ENCODE results near the gene CDKN2B.

The CDKN2B gene

DNA sequence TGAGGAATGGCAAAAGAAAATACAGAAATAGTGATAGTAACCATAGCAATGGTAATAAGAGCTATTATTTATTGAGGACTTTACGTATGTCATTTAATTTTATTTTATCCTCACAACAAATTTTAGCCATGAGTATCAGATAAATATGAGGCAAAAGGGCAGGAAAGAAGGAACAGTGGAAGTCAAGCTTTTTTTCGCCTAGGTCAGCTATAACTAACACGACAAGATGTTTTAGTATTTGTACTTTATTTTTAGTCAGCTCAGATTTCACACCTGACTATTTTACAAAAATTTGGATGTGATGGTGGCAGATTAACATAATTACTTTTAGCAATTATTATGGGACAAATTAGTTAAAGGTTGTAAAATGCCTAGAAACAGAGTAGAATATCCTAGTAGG lies 34.8 kb upstream of the CDKN2B start:
- DNase-seq (no peak), ATAC-seq (replicated peaks) (no peak)

DNA sequence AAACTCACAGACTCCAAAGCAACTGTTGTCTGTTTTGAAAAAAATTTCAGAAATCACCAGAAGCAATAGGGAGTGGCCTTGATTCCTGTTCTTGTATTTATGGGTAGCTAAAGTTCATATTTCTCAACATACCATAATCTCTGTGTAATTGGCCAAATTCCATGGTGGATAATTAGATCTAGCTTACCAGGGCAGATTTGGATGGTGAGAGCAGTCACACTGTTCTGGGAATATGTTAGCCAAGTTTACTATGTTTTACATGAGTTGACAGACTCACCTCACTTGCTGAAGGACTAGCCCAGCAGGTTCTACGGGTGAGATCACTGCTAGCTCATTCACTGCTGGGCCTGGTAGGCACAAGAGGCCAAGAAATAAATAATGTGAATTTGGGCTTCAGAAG lies 32.7 kb upstream of the CDKN2B start:
- Mint-ChIP-seq H3K36me3 (no peaks in the 10 kb centered on the region), H3K27me3 (no peaks in the 10 kb centered on the region), H3K4me3 (no peak overlapping the region), H3K27ac (no peak overlapping the region), H3K4me1 (peaks cover 0 to 5% of the 10 kb centered on the region in 2 donors), H3K9me3 (no peaks in the 10 kb centered on the region)
- DNase-seq (no peak), ATAC-seq (replicated peaks) (no peak)

More for the DNA sequence above, 34.8 kb upstream of the CDKN2B start:
- no peaks in the 10 kb centered on the region for H3K4me1 Mint-ChIP-seq
- no peak overlapping the region for H3K27ac Mint-ChIP-seq
- H3K27me3 Mint-ChIP-seq = peaks cover 0 to 5% of the 10 kb centered on the region in 2 donors
- H3K9me3 Mint-ChIP-seq = no peaks in the 10 kb centered on the region
- no peak overlapping the region for H3K4me3 Mint-ChIP-seq
- H3K36me3 Mint-ChIP-seq = no peaks in the 10 kb centered on the region

DNA sequence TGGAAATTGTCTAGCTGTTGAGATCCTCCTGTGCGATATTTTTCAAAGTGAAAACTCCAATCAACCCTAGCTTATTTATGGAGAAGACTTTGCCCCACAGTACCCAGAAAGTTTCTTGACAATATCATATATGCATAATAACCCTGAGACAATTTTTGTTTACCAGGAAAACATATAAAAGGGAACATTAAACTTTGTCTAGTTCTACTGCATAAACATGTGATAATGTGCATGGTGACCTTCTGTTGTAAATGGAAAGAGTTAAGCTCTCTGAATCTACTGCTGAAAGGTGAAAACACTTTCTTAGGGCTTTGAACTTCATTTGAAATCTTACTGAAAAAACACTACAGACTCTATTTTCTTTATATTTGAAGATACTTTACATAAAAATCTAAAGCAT lies 32.2 kb upstream of the CDKN2B start:
- no peak for DNase-seq
- peaks cover 0 to 5% of the 10 kb centered on the region in 2 donors for H3K4me1 Mint-ChIP-seq
- no peaks in the 10 kb centered on the region for H3K27me3 Mint-ChIP-seq
- H3K36me3 Mint-ChIP-seq = no peaks in the 10 kb centered on the region
- no peak overlapping the region for H3K27ac Mint-ChIP-seq
- H3K9me3 Mint-ChIP-seq = no peaks in the 10 kb centered on the region
- no peak for ATAC-seq (replicated peaks)
- H3K4me3 Mint-ChIP-seq = no peak overlapping the region

DNA sequence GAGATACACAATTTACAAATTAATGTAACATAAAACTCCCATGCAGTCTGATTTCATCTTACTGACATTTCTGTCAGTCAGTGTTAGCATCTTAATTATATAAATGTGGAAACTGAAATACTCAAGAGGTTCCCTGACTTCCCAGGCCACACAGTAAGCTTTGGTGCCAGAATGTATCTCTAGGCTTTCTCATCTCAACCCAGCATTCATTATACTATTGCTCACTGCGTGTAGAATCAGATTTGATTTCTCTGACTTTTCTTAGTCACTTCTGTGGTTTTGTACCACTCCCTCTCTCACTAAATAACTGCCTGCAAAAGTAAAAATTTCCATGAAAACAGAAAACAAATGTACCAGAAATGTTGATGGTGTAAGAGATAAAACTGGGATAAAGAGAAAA lies 31.7 kb upstream of the CDKN2B start:
- Mint-ChIP-seq H3K27me3 (no peaks in the 10 kb centered on the region), H3K36me3 (no peaks in the 10 kb centered on the region), H3K9me3 (no peaks in the 10 kb centered on the region), H3K4me1 (peaks cover 0 to 5% of the 10 kb centered on the region in 2 donors), H3K4me3 (no peak overlapping the region), H3K27ac (no peak overlapping the region)
- DNase-seq (no peak), ATAC-seq (replicated peaks) (no peak)

DNA sequence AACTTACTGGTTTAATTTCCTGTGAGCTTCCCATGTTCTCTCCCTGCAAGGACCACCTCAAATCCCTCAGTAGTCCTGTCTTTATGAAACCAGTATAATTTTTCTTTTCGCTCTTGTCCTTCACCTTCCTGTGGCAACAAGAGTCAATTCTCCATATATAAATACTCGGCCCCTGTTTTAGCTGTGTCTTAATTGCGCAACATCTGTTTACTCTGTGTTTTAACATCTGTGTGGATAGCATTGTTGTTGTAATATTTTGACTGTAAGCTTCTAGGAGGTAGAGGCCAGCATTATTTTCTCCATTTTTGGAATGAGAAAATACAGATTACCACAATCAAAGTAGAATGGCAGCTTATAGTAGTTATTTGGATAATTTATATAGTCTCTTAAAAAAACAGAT lies 30.2 kb upstream of the CDKN2B start:
- H3K4me1 Mint-ChIP-seq = peaks cover 0 to 5% of the 10 kb centered on the region in 2 donors
- ATAC-seq (replicated peaks) (no peak), DNase-seq (no peak)
- H3K27ac Mint-ChIP-seq = no peak overlapping the region
- no peaks in the 10 kb centered on the region for H3K36me3 Mint-ChIP-seq
- H3K4me3 Mint-ChIP-seq = no peak overlapping the region
- no peaks in the 10 kb centered on the region for H3K9me3 Mint-ChIP-seq
- H3K27me3 Mint-ChIP-seq = no peaks in the 10 kb centered on the region

DNA sequence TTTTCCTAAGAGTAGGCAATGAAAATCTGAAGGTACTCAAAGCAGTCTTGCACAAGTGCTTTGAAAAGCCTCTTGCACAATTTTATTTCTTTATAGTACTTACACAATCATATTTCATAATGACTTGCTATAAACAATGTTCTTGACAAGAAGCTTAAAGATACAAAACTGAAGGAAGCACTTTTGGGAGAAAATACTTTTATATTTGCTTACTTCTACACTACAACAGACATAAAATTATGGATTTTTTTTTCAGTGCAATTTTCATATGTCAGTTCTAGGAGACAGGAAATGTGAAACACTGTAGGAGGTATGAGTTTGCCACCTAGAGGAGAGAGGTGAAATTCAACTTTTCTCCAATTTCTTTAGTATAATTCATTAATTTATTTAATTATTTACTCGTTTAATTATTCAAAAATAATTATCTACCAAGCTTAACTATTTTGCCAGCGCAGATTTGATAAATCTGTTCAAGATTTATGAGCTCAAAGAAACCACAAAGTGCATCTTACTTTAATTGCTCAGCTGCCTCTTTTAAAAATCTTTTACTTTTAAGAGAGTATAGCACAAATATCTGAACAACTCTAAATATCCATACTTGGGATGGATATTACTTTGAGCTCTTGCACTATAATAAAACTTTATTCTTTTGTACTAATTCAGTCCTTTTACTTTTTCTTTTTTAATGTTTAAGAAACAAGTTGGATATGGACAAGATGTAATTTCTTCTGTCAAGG lies 29.0 kb upstream of the CDKN2B start:
- no peaks in the 10 kb centered on the region for H3K9me3 Mint-ChIP-seq
- DNase-seq (no peak), ATAC-seq (replicated peaks) (no peak)
- peaks cover 0 to 5% of the 10 kb centered on the region in 2 donors for H3K4me1 Mint-ChIP-seq
- H3K27ac Mint-ChIP-seq = no peak overlapping the region
- no peaks in the 10 kb centered on the region for H3K36me3 Mint-ChIP-seq
- no peaks in the 10 kb centered on the region for H3K27me3 Mint-ChIP-seq
- no peak overlapping the region for H3K4me3 Mint-ChIP-seq

DNA sequence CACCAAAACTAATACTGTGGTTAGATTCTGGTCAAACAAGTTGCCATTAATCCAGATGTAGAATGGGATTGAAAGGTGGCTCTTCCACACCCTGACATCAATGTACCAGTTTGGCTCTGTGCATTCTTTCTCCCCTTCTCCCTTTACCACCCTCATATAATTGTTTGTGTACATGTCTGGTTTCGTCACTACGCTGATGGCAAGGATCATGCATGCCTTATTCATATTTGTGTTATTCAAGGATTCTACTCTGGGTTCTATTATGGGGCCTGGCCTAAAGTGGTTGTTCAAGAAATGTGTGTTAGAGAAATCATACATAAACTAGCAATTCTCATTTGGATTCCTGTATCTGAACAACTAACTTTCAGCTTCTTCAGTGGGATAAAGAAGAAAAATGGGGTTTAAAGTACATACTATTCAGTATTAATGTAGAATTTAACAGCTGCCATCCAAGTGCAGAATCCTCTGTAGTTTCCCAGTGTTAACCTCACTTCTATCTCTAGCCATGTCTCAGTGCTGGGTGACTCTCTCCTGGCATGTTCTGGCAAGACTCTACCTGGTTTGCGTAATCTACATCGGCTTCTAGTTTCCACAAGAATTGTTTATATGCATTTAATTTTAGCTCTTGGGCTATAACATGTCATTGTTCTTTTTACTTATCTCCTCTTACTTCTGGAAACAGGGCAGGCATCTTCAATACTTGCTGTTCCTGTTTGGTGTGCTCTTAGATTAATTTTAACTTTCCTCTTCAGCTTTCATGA lies 27.9 kb upstream of the CDKN2B start:
- DNase-seq (no peak), ATAC-seq (replicated peaks) (no peak)
- H3K4me3 Mint-ChIP-seq = no peak overlapping the region
- H3K27ac Mint-ChIP-seq = no peak overlapping the region
- H3K36me3 Mint-ChIP-seq = no peaks in the 10 kb centered on the region
- no peaks in the 10 kb centered on the region for H3K9me3 Mint-ChIP-seq
- H3K27me3 Mint-ChIP-seq = no peaks in the 10 kb centered on the region
- H3K4me1 Mint-ChIP-seq = peaks cover 0 to 9% of the 10 kb centered on the region in 2 donors

DNA sequence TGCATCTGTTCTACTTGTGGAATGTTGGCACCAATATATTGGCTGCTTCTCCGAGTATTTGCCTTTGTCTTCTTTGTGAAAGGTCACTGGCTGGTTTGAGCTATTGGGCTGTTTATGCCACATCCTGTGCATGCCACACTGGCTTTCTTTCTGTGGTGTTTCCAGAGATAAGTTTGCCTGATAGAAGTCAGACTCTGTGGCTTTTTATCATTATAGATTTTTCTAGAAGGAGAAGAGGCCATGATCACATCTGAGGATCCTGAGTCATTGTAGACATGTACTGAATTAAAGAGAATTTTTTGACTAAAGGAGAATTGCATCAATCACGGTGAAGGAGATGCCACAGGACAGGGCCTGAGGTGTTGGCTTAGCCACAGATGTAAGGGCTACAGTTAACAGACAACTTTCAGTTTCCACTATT lies 26.5 kb upstream of the CDKN2B start:
- Mint-ChIP-seq H3K4me1 (peaks cover 0 to 14% of the 10 kb centered on the region in 2 donors), H3K36me3 (no peaks in the 10 kb centered on the region), H3K27me3 (no peaks in the 10 kb centered on the region), H3K4me3 (no peak overlapping the region), H3K27ac (no peak overlapping the region), H3K9me3 (no peaks in the 10 kb centered on the region)
- no peak for DNase-seq
- no peak for ATAC-seq (replicated peaks)

DNA sequence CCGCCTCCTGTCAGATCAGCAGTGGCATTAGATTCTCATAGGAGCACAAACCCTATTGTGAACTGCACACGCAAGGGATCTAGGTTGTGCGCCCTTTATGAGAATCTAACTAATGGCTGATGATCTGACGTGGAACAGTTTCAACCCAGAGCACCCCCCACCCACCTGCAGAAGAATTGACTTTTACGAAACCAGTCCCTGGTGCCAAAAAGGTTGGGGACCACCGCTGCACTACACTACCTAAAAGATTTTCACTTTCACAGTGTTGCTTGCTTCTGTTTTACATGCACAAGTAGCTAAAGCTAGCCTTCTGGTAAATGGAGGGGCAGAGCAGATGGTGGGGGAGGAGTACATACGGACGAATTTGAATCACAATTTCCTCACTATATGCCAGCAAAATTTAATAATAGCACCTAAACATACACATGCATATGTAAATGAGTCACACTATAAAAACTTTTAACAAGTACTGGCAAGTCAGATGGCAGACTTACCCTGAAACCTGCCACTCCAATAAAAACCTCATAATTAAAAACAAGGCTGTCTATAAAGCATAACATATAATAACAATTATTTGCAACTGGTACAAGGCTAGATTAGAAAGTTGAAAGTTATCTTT lies 24.0 kb upstream of the CDKN2B start:
- Mint-ChIP-seq H3K27ac (no peak overlapping the region), H3K36me3 (peaks cover 0 to 2% of the 10 kb centered on the region in 2 donors), H3K4me3 (no peak overlapping the region), H3K9me3 (no peaks in the 10 kb centered on the region), H3K27me3 (no peaks in the 10 kb centered on the region), H3K4me1 (peaks cover 6 to 22% of the 10 kb centered on the region in 2 donors)
- ATAC-seq (replicated peaks) (no peak), DNase-seq (no peak)

DNA sequence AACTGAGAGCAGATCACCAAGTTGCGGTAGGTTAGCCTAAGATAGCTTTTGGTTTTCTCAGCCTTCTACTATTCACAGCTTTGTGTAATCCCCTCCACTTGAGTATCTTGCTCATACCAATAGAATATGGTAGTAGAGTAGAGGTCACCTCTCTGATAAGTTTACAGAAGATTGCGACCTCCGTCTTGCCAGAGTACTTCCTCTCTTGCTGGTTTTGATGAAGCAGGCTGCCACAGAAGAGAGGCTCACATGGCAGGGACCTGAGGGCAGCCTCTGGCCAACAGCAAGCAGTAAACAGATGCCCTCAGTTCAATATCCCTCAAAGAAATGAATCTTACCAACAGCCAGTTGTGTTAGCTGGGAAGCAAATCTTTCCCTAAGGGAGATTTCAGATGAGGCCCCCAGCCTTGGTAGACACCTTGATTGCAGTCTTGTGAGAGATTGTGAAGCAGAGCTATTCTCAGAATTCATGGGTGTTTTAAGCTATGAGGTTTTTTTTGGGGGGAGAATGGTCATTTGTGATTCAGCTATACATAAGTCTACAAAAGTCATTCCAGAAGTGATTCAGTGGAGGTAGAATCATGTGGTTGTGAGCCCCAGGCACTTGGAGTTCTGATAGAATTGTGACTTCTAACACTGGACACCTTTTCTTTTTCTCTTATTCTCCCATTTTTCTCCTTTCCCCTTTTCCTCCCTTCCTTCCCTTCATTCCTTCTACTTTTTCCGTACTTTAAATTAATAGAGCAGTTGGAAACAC lies 22.7 kb upstream of the CDKN2B start:
- H3K27me3 Mint-ChIP-seq = no peaks in the 10 kb centered on the region
- H3K9me3 Mint-ChIP-seq = no peaks in the 10 kb centered on the region
- peaks cover 6 to 17% of the 10 kb centered on the region in 2 donors for H3K4me1 Mint-ChIP-seq
- peaks cover 0 to 2% of the 10 kb centered on the region in 2 donors for H3K36me3 Mint-ChIP-seq
- no peak overlapping the region for H3K4me3 Mint-ChIP-seq
- H3K27ac Mint-ChIP-seq = no peak overlapping the region
- DNase-seq = no peak
- ATAC-seq (replicated peaks) = no peak

DNA sequence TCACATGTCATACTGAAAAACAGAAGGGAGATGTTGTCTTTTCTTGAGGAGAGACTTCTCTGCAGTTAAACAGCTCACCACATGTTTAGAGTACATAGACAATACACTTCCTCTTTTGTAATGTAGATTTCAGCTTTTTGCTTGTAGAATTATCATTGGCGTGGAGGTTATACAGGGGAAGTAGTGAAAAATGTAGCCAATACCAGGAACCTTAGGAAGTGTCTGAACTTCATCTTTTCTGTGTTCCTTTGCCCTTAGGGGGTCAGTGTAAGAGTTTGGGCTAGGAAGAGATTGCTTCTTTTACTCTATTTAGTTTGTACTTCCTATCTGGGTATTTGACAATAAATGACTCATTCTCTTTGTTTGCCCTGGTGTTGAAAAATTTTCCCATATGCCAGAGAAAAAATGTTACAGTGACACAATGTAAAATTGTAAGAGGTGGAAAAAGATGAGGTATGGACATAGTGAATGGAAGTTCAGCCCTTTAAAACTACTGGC lies 21.0 kb upstream of the CDKN2B start:
- ATAC-seq (replicated peaks) (peak; percentile 95 to 97), DNase-seq (no peak)
- Mint-ChIP-seq H3K4me3 (no peak overlapping the region), H3K9me3 (no peaks in the 10 kb centered on the region), H3K27me3 (no peaks in the 10 kb centered on the region), H3K27ac (no peak overlapping the region), H3K4me1 (peaks cover 6 to 17% of the 10 kb centered on the region in 2 donors), H3K36me3 (peaks cover 0 to 2% of the 10 kb centered on the region in 2 donors)

DNA sequence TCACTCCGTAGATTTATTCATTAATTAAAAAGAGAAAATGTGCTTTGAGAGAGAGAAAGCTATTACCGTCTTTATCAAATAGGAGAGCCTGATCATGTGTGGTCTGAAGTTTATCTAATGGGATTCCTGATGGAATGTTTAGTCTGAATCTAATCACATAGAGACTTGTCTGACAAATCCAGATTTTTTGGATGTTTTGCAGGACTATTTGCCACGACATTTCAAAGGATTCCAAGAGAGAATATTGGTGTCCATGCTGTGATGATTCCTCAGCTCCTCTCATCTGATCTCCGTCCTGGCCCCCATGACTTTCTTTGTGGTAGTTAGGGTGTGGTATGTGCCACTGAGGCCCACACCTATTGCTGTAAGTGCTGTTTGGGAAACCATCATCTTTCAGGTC lies 20.1 kb upstream of the CDKN2B start:
- Mint-ChIP-seq H3K4me1 (peaks cover 6 to 17% of the 10 kb centered on the region in 2 donors), H3K27me3 (no peaks in the 10 kb centered on the region), H3K4me3 (no peak overlapping the region), H3K27ac (no peak overlapping the region), H3K36me3 (peaks cover 3% of the 10 kb centered on the region in 2 donors), H3K9me3 (no peaks in the 10 kb centered on the region)
- DNase-seq = no peak
- ATAC-seq (replicated peaks) = no peak

DNA sequence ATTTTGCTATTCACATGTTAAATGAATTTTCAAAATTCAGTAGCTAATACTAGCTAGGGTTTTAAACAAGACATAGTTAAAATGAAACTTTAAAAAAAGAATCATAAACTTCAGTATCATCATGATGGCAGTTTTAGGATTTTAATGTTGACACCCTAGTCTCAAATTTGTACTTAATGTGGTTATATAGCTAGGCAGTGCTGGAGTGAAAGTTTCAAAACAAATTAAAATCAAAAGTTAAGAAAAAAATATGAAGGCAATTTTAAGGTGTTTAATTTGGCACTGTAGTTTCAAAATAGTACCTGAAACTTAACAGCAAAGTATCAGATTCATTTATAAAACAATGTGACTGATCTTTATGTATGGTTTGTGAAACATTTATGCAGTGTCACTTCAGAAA lies 19.3 kb upstream of the CDKN2B start:
- peaks cover 6 to 17% of the 10 kb centered on the region in 2 donors for H3K4me1 Mint-ChIP-seq
- peaks cover 6 to 8% of the 10 kb centered on the region in 2 donors for H3K36me3 Mint-ChIP-seq
- DNase-seq = no peak
- H3K4me3 Mint-ChIP-seq = no peak overlapping the region
- no peaks in the 10 kb centered on the region for H3K27me3 Mint-ChIP-seq
- ATAC-seq (replicated peaks) = no peak
- no peaks in the 10 kb centered on the region for H3K9me3 Mint-ChIP-seq
- H3K27ac Mint-ChIP-seq = no peak overlapping the region

DNA sequence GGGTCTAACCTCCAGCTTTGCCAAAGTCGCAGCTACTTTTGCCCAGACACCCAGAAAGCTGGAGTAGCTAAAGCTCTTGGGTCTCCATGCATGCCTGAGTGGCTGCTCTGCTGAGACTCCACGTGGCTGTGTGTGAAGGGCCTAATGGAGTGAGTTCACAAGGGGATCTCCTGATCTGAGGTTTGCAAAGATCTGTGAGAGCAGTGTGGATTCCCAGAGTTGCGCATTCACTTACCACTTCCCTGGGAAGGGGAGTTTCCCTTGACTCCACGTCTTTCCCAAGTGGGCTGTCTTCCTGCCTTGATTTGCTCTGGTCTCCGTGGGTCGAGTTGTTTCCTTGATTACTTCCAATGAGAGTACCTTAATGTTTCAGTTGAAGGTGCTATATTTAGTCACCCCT lies 17.6 kb upstream of the CDKN2B start:
- peaks cover 6 to 9% of the 10 kb centered on the region in 2 donors for H3K4me1 Mint-ChIP-seq

More for the DNA sequence above, 17.6 kb upstream of the CDKN2B start:
- H3K27ac Mint-ChIP-seq = no peak overlapping the region
- no peak for ATAC-seq (replicated peaks)
- peaks cover 3 to 9% of the 10 kb centered on the region in 2 donors for H3K9me3 Mint-ChIP-seq
- peaks cover 8 to 9% of the 10 kb centered on the region in 2 donors for H3K27me3 Mint-ChIP-seq
- no peak overlapping the region for H3K4me3 Mint-ChIP-seq
- no peak for DNase-seq
- H3K36me3 Mint-ChIP-seq = peaks cover 6 to 13% of the 10 kb centered on the region in 2 donors

Data from stimulated activated naive B cell treated with anti-CD40 and anti-IgM and Interleukin-4, amounts not matched to agents 10 μg/mL and 1 μg/mL and 100 μg/mL, for 72 hours (primary cell).